Stimulated activated CD8-positive, alpha-beta memory T cell treated with anti-CD3 and anti-CD28 coated beads, Interleukin-4, amount 100 ng/mL, for 4 hours (primary cell): ENCODE measurements around the gene ELMOD2.

Source experiments
- DNase-seq, 2 donors: peaks; one replicate each; pipeline ENCODE4 v3.0.0-alpha.2; 2020; ENCODE audit warnings: low read depth in 2 of 2, low spot score in 1 of 2

ELMOD2 gene

GRCh38 chr4:140579278-140579677 lies 55.3 kb downstream of the ELMOD2 start:
- DNase-seq = no peak

- DNase-seq = no peak
These were observed 57.1 kb downstream of the ELMOD2 start for GRCh38 chr4:140581078-140581477.

- no peak for DNase-seq
These were observed 60.5 kb downstream of the ELMOD2 start for GRCh38 chr4:140584439-140584838.

- DNase-seq = no peak
These were observed 71.1 kb downstream of the ELMOD2 start for GRCh38 chr4:140595065-140595464.

- DNase-seq = no peak
These were observed 76.4 kb downstream of the ELMOD2 start for GRCh38 chr4:140600408-140600807.

GRCh38 chr4:140602714-140603113 lies 78.7 kb downstream of the ELMOD2 start:
- no peak for DNase-seq

GRCh38 chr4:140603286-140603685 lies 79.3 kb downstream of the ELMOD2 start:
- DNase-seq = no peak
